Activated gamma-delta T cell treated with anti-CD3 and anti-CD28 coated beads, Interleukin-2, amount 50 U/mL, for 16 hours (primary cell): ENCODE data around the gene PDX1.

Experiments used
- DNase-seq: peaks from one replicate; pipeline ENCODE4 v3.0.0-alpha.2; 2020; ENCODE audit warnings: low read depth

Gene PDX1

GRCh38 chr13:27970382-27971235 is 50.8 kb downstream of the PDX1 start:
- no peak for DNase-seq

- DNase-seq = no peak
These were observed 51.4 kb downstream of the PDX1 start for GRCh38 chr13:27971236-27971645.

GRCh38 chr13:27971776-27972477 is 52.1 kb downstream of the PDX1 start:
- DNase-seq = no peak

GRCh38 chr13:27972478-27972820 is 52.6 kb downstream of the PDX1 start:
- DNase-seq = no peak

- DNase-seq = no peak
These were observed 53.5 kb downstream of the PDX1 start for GRCh38 chr13:27973291-27973690.

- DNase-seq = no peak
These were observed 54.3 kb downstream of the PDX1 start for GRCh38 chr13:27973961-27974662.
